H54 (cell line): ENCODE measurements around the gene CIBAR2.
"Not testable (repeated sequence)": the region's sequence is repeated elsewhere in the genome, so short reads cannot be mapped to it uniquely, and the experiment has no call there.

Source experiments
- DNase-seq: peaks from one replicate; pipeline ENCODE4 v3.0.0; 2011; ENCODE audit warnings: low spot score, mixed read lengths; ENCODE audit not compliant: insufficient read length
- FAIRE-seq: peaks from 3 replicates; lab custom pipeline; 2011; peaks lifted over from hg19 to GRCh38; lab: Jason Lieb, UNC
- POLR2A ChIP-seq: IDR thresholded peaks from 2 replicates; pipeline ENCODE4 v1.6.1; 2011; ENCODE audit warnings: low read depth, mild to moderate bottlenecking, low read length

CIBAR2 gene

DNA sequence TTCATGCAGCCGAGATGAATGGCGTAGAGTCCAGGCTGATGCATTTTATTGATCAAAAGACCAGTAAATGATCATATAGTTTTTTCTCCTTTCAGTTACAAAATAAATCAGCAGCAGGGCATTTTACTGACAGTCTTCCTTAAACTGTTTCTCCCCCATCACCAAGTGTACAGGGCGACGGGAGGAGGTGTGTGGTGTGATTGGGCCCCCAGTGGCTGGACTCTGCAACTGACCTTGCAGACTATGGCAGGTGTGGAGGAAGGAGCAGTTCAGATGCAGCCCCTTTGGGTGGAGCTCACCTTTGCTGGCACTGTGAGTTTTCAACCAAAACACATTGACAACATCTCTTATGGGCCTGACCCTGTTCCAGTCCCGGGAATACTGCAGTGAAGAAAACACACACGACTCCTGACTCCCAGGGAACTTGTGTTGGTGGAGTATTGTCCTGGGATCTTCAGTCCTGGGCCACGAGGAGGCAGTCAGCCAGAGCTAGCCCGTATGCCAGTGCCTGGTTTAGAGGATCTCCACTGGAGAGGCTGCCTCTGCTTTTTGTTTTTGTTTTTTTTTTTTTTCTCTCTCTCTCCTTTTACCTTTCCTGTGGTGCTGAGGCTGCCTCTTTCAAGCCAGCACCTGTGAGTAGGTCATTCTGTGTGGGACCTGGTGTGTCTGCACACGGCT lies 54.9 kb downstream of the CIBAR2 start:
- DNase-seq: no peak
- no peak for FAIRE-seq
- no peak for TF ChIP-seq POLR2A

DNA sequence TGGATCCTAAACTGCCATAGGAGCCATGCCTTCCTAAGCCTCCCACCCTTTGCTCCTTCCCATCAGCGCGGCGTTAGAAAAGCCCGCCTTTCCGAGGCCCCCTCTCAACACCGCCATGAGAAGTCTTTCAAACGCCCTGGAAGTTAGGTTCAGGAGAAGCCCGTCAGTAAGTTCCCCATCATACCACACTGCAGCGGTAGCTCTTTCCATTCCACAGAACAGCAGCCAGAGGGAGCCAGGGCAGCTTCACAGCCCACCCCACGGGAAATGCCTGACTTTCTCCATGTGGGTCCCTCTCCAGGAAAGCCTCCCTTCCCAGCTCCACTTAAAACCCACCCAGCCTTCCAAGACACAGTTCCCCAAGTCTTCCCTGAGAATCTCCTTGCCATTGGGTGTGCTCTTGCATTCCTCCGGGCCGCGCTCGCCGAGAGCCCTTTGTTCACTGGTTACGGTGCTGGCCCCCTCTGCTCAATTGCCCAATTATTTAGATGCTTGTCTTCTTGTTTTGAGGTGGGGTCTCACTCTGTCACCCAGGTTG lies 56.0 kb downstream of the CIBAR2 start:
- FAIRE-seq: no peak
- no peak for TF ChIP-seq POLR2A
- DNase-seq: no peak

- DNase-seq (peak; percentile 46), FAIRE-seq (no peak)
- no peak for TF ChIP-seq POLR2A
Observed at GRCh38 chr16:85055493-85056210, 56.6 kb downstream of the CIBAR2 start.

DNA sequence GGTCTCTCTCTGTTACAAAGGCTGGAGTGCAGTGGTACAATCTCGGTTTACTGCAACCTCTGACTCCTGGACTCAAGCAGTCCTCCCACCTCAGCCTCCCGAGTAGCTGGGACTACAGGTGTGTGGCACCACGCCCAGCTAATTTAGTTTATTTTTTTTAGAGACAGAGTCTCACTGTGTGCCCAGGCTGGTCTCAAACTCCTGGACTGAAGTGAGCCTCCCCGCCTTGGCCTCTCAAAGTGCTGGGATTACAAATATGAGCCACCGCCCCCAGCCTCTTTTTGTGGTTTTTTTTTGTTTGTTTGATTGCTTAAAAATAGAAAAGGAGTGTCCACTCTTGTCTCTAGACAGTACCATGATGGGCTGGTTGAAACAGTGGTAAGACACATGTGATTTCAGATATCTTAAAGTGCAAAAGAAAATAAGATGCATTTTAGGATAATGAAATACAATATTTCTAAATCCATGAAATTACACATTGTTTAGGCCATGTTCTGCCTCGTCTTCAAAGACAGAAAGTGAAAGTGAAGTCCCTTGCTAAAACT lies 57.3 kb downstream of the CIBAR2 start:
- FAIRE-seq (no peak), DNase-seq (no peak)
- TF ChIP-seq POLR2A: no peak

DNA sequence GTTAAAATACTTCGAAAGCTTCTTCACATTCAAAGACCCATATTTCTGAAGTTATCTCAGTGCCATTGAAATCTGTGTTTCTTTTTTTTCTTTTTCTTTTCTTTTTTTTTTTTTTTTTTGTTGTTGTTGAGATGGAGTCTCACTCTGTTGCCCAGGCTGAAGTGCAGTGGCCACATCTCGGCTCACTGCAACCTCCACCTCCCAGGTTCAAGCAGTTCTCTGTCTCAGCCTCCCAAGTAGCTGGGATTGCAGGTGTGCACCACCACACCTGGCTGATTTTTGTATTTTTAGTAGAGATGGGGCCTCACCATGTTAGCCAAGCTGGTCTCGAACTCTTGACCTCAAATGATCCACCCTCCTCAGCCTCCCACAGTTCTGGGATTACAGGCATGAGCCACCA lies 58.0 kb downstream of the CIBAR2 start:
- FAIRE-seq, DNase-seq: not testable (repeated sequence)

- no peak for DNase-seq
- TF ChIP-seq POLR2A: no peak
- no peak for FAIRE-seq
Observed at GRCh38 chr16:85052536-85052935, 59.7 kb downstream of the CIBAR2 start.

DNA sequence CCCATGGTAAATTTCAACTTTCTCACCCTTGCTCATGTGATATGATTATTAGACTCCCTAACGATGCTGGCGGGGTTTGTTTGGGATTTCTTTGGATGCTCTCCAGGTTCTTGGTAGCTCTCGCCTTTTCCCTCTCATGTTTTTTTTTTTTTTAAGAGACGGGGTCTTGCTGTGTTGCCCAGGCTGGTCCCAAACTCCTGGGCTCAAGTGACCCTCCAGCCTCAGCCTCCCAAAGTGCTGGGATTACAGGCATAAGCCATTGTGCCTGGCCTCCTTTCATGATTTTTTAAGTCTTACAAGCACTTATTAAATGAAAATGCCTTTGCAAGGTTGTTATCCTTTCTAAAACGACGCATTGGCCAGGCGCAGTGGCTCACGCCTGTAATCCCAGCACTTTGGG lies 60.6 kb downstream of the CIBAR2 start:
- TF ChIP-seq POLR2A: no peak
- DNase-seq (no peak), FAIRE-seq (no peak)

DNA sequence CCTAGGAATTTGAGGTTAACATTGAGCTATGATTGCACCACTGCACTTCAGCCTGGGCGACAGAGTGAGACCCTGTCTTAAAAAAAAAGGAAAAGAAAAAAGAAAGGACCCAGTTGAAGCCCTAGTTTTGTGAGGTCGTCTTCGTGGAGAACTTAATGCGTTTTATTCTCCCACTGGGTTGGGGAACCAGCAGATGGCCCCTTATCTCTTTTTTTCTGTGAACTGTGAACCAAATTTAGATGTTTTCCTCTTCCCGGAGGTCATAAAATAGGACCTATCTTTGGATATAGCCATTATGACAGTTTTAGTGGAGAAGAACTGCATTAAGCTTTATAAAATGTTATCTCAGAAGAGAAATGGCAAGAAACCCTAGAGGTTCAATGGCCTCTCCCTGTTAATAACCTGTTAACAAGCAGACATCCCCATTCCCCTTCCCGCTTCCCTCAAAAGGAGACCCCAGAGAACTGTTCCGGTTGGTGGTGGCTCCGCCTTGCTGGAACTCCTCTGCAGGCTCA lies 61.1 kb downstream of the CIBAR2 start:
- FAIRE-seq (no peak), DNase-seq (no peak)
- no peak for TF ChIP-seq POLR2A

DNA sequence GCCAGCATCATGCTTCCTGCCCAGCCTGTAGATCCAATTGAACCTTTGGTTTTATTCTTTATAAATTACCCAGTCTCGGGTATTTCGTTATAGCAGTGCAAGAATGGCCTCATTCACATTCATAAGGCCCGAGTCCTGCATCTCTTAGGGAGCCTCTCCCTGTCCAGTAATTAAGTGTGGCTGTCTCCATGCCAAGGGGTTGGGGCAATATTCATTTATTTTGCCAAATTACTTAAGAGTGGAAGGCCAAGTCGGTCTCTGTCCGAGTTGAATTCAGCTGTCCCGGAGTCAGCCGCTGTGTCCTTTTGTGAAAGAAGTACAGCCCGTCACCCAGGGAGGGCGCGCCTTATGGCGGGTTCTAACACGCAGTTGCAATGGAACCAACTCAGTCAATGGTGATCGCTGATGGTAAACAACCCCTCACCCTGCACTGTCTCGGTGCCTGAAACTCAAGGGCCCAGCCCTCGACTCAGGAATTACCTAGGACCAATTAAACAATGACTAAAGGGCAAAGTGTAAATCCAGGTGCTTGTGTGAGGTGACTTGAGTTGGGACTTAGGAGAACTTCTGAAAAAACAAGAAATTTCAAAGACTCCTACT lies 62.5 kb downstream of the CIBAR2 start:
- TF ChIP-seq POLR2A: no peak
- no peak for DNase-seq
- FAIRE-seq: no peak

GRCh38 chr16:85048921-85049562 lies 63.2 kb downstream of the CIBAR2 start:
- TF ChIP-seq POLR2A: no peak
- DNase-seq: no peak
- FAIRE-seq: no peak
